Parathyroid adenoma (tissue), 2 donors: Measurements from ENCODE around the gene SLC39A3.

Experiments
- H2AFZ ChIP-seq: fragments of 300-600 bp; sonication (generic); one replicate; pipeline ENCODE4 v1.7.0; 2017; ENCODE audit warnings: antibody characterized with exemption, mild to moderate bottlenecking
- H3K27ac ChIP-seq: fragments of 300-600 bp; sonication (generic); one replicate; pipeline ENCODE4 v1.7.0; 2017
- H3K27me3 ChIP-seq: fragments of 300-600 bp; sonication (generic); one replicate; pipeline ENCODE4 v1.7.0; 2017; ENCODE audit warnings: low read length; ENCODE audit not compliant: control insufficient read depth, insufficient read depth
- H3K36me3 ChIP-seq: fragments of 300-600 bp; sonication (generic); one replicate; pipeline ENCODE4 v1.7.0; 2017; ENCODE audit warnings: low read length; ENCODE audit not compliant: control insufficient read depth, insufficient read depth
- H3K4me1 ChIP-seq: fragments of 300-600 bp; sonication (generic); one replicate; pipeline ENCODE4 v1.7.0; 2017; ENCODE audit warnings: control low read depth
- H3K4me2 ChIP-seq: fragments of 300-600 bp; sonication (generic); one replicate; pipeline ENCODE4 v1.7.0; 2017; ENCODE audit warnings: low read length
- H3K4me3 ChIP-seq: fragments of 300-600 bp; sonication (generic); one replicate; pipeline ENCODE4 v1.7.0; 2017; ENCODE audit warnings: low read depth, low read length
- H3K79me2 ChIP-seq: fragments of 300-600 bp; sonication (generic); one replicate; pipeline ENCODE4 v1.7.0; 2017; ENCODE audit warnings: control low read depth
- H3K9ac ChIP-seq: fragments of 300-600 bp; sonication (generic); one replicate; pipeline ENCODE4 v1.7.0; 2017; ENCODE audit warnings: mild to moderate bottlenecking
- H3K9me3 ChIP-seq: fragments of 300-600 bp; sonication (generic); one replicate; pipeline ENCODE4 v1.7.0; 2017; ENCODE audit warnings: low read length; ENCODE audit not compliant: control insufficient read depth
- TF ChIP-seq, protein P1 (sequence below): fragments of 300-600 bp; sonication (generic); IDR thresholded peaks from one replicate; pipeline ENCODE4 v1.7.0; 2017; ENCODE audit warnings: antibody characterized with exemption, mild to moderate bottlenecking
- donor health status: primary hyperparathyroidism.

SLC39A3 gene

GRCh38 chr19:2768365-2769132 is 28.7 kb upstream of the SLC39A3 start:
- no peak overlapping the region for H2AFZ ChIP-seq
- TF ChIP-seq, protein P1, sequence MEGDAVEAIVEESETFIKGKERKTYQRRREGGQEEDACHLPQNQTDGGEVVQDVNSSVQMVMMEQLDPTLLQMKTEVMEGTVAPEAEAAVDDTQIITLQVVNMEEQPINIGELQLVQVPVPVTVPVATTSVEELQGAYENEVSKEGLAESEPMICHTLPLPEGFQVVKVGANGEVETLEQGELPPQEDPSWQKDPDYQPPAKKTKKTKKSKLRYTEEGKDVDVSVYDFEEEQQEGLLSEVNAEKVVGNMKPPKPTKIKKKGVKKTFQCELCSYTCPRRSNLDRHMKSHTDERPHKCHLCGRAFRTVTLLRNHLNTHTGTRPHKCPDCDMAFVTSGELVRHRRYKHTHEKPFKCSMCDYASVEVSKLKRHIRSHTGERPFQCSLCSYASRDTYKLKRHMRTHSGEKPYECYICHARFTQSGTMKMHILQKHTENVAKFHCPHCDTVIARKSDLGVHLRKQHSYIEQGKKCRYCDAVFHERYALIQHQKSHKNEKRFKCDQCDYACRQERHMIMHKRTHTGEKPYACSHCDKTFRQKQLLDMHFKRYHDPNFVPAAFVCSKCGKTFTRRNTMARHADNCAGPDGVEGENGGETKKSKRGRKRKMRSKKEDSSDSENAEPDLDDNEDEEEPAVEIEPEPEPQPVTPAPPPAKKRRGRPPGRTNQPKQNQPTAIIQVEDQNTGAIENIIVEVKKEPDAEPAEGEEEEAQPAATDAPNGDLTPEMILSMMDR, result no peak
- H3K4me1 ChIP-seq, result no peaks in the 10 kb centered on the region
- H3K9ac ChIP-seq, result no peak overlapping the region
- H3K4me3 ChIP-seq, result no peak overlapping the region
- H3K36me3 ChIP-seq, result peaks cover 2% of the 10 kb centered on the region
- no peak overlapping the region for H3K4me2 ChIP-seq
- no peaks in the 10 kb centered on the region for H3K9me3 ChIP-seq
- H3K27me3 ChIP-seq, result no peaks in the 10 kb centered on the region
- H3K27ac ChIP-seq, result no peak overlapping the region
- peaks cover 54% of the 10 kb centered on the region for H3K79me2 ChIP-seq

GRCh38 chr19:2767688-2768087 is 27.9 kb upstream of the SLC39A3 start:
- H3K27ac ChIP-seq, result no peak overlapping the region
- peaks cover 2% of the 10 kb centered on the region for H3K36me3 ChIP-seq
- H3K9me3 ChIP-seq, result no peaks in the 10 kb centered on the region
- no peak overlapping the region for H3K9ac ChIP-seq
- no peaks in the 10 kb centered on the region for H3K27me3 ChIP-seq
- H3K4me1 ChIP-seq, result no peaks in the 10 kb centered on the region
- TF ChIP-seq, protein P1, result no peak
- H2AFZ ChIP-seq, result no peak overlapping the region
- H3K4me3 ChIP-seq, result no peak overlapping the region
- no peak overlapping the region for H3K4me2 ChIP-seq
- H3K79me2 ChIP-seq, result peaks cover 53% of the 10 kb centered on the region

- no peak overlapping the region for H3K4me3 ChIP-seq
- no peak overlapping the region for H3K27ac ChIP-seq
- peaks cover 2% of the 10 kb centered on the region for H3K36me3 ChIP-seq
- H3K9ac ChIP-seq, result no peak overlapping the region
- no peak overlapping the region for H2AFZ ChIP-seq
- H3K27me3 ChIP-seq, result no peaks in the 10 kb centered on the region
- no peaks in the 10 kb centered on the region for H3K9me3 ChIP-seq
- no peaks in the 10 kb centered on the region for H3K4me1 ChIP-seq
- H3K4me2 ChIP-seq, result no peak overlapping the region
- TF ChIP-seq, protein P1, result no peak
- H3K79me2 ChIP-seq, result peaks cover 45% of the 10 kb centered on the region
These were observed 27.0 kb upstream of the SLC39A3 start for GRCh38 chr19:2766594-2767372.

DNA sequence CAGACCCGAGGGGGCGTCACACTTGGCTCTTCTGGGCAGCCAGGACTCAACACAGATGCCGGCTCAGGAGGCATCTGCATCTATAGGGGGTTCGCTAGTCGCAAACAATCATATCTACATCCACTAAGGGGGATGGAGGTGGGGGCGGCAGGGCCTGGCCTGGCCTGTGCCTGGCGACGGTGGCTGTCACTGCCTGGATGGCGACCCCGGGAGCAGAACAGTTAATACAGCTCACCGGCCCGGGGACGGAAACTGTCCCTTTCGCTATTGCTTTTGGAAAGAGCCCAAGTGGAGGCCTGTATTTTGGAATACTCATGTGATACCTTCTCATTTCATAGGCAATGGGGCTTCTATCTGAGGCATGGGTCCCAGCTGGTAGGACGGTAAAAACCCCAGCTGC is 25.6 kb upstream of the SLC39A3 start:
- Histone ChIP-seq H3K4me2 (no peak overlapping the region), H3K36me3 (peaks cover 2% of the 10 kb centered on the region), H3K9me3 (no peaks in the 10 kb centered on the region), H3K79me2 (peaks cover 31% of the 10 kb centered on the region), H3K9ac (no peak overlapping the region), H3K27me3 (no peaks in the 10 kb centered on the region), H3K4me1 (no peaks in the 10 kb centered on the region), H3K4me3 (no peak overlapping the region), H3K27ac (no peak overlapping the region), H2AFZ (no peak overlapping the region)
- TF ChIP-seq, protein P1, result no peak
